ENCODE data around the gene CDH13. TPM values are rescaled to one million over a fixed set of nuclear protein-coding genes. Genes with fewer than 3 reads are reported as not detected.

Gene CDH13
- total RNA-seq, 1 donor: 102 TPM

DNA sequence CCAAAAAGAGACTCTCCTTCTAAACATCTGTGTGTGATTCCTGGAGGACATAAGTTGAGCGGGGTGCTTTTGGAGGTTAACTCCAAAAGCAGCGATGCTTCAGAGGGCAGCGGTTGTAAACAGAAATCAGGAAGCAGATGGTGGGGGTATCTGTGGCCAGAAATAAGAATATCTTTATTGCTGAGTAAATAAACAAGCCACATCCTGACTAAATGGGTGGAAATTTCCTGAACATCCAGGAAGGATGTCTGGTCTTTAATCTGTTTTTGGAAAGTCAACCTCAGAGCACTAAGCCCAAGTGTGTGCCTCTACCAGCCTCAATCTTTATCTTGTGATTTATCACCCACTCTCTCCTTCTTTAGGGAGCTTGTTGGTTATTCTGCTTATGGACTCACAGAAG is 123.3 kb downstream of the CDH13 start:
- H3K4me3 ChIP-seq (ENCODE audit: insufficient read depth, low read length): no peak overlapping the region
- peaks cover 10% of the 10 kb centered on the region for H3K4me1 ChIP-seq (ENCODE audit: insufficient read depth, low read length)
- H4K20me1 ChIP-seq (ENCODE audit: insufficient read depth, low read length): no peaks in the 10 kb centered on the region
- no peaks in the 10 kb centered on the region for H3K27me3 ChIP-seq (ENCODE audit: insufficient read depth, low read length)
- DNase-seq (ENCODE audit: insufficient read length, low spot score, missing footprints): peak; percentile 59
- no peaks in the 10 kb centered on the region for H3K9me3 ChIP-seq (ENCODE audit: low read depth, low read length)
- H2AFZ ChIP-seq (ENCODE audit: low read length): no peak overlapping the region
- TF ChIP-seq, protein P1, sequence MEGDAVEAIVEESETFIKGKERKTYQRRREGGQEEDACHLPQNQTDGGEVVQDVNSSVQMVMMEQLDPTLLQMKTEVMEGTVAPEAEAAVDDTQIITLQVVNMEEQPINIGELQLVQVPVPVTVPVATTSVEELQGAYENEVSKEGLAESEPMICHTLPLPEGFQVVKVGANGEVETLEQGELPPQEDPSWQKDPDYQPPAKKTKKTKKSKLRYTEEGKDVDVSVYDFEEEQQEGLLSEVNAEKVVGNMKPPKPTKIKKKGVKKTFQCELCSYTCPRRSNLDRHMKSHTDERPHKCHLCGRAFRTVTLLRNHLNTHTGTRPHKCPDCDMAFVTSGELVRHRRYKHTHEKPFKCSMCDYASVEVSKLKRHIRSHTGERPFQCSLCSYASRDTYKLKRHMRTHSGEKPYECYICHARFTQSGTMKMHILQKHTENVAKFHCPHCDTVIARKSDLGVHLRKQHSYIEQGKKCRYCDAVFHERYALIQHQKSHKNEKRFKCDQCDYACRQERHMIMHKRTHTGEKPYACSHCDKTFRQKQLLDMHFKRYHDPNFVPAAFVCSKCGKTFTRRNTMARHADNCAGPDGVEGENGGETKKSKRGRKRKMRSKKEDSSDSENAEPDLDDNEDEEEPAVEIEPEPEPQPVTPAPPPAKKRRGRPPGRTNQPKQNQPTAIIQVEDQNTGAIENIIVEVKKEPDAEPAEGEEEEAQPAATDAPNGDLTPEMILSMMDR (IDR thresholded peaks at IDR 0.05; ENCODE audit: extremely low read depth, low read depth, low read length): no peak
- no peaks in the 10 kb centered on the region for H3K36me3 ChIP-seq (ENCODE audit: insufficient read depth, low read length)
- H3K4me2 ChIP-seq (ENCODE audit: insufficient read depth, low read length): no peak overlapping the region
- peaks cover 2% of the 10 kb centered on the region for H3K79me2 ChIP-seq (ENCODE audit: insufficient read depth, low read length)
- H3K27ac ChIP-seq (ENCODE audit: low read depth, low read length): no peak overlapping the region

DNA sequence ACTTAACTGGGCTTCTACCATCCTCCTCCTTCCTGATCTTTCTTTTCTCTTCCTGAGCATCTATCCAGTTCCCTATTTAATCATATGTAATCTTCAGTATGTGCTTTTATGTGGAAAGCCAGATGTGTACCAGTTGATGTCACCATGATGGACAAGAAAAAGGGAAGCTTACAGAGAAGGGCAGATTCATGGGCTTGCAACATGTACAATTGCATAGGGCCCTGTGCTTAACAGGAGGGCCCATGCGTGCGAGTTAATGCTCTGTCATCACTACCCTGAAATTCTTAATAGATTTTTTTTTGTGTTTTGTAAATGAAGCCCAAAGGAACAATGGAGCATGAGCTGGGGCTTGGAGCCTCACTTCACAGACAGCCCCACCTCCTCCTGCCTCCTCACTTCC is 124.3 kb downstream of the CDH13 start:
- Histone ChIP-seq H2AFZ (ENCODE audit: low read length) (no peak overlapping the region), H3K9me3 (ENCODE audit: low read depth, low read length) (no peaks in the 10 kb centered on the region), H3K4me2 (ENCODE audit: insufficient read depth, low read length) (no peak overlapping the region), H3K79me2 (ENCODE audit: insufficient read depth, low read length) (peaks cover 2% of the 10 kb centered on the region), H3K4me3 (ENCODE audit: insufficient read depth, low read length) (no peak overlapping the region), H3K27me3 (ENCODE audit: insufficient read depth, low read length) (no peaks in the 10 kb centered on the region), H4K20me1 (ENCODE audit: insufficient read depth, low read length) (no peaks in the 10 kb centered on the region), H3K4me1 (ENCODE audit: insufficient read depth, low read length) (peaks cover 15% of the 10 kb centered on the region), H3K27ac (ENCODE audit: low read depth, low read length) (no peak overlapping the region), H3K36me3 (ENCODE audit: insufficient read depth, low read length) (no peaks in the 10 kb centered on the region)
- no peak for DNase-seq (ENCODE audit: insufficient read length, low spot score, missing footprints)
- TF ChIP-seq, protein P1 (IDR thresholded peaks at IDR 0.05; ENCODE audit: extremely low read depth, low read depth, low read length): no peak

- no peaks in the 10 kb centered on the region for H3K36me3 ChIP-seq (ENCODE audit: insufficient read depth, low read length)
- H3K4me1 ChIP-seq (ENCODE audit: insufficient read depth, low read length): peaks cover 25% of the 10 kb centered on the region
- no peak overlapping the region for H3K4me2 ChIP-seq (ENCODE audit: insufficient read depth, low read length)
- H2AFZ ChIP-seq (ENCODE audit: low read length): no peak overlapping the region
- no peaks in the 10 kb centered on the region for H3K27me3 ChIP-seq (ENCODE audit: insufficient read depth, low read length)
- H3K9me3 ChIP-seq (ENCODE audit: low read depth, low read length): no peaks in the 10 kb centered on the region
- no peak overlapping the region for H3K27ac ChIP-seq (ENCODE audit: low read depth, low read length)
- TF ChIP-seq, protein P1 (IDR thresholded peaks at IDR 0.05; ENCODE audit: extremely low read depth, low read depth, low read length): no peak
- H3K79me2 ChIP-seq (ENCODE audit: insufficient read depth, low read length): peaks cover 7% of the 10 kb centered on the region
- no peaks in the 10 kb centered on the region for H4K20me1 ChIP-seq (ENCODE audit: insufficient read depth, low read length)
- DNase-seq (ENCODE audit: insufficient read length, low spot score, missing footprints): no peak
- no peak overlapping the region for H3K4me3 ChIP-seq (ENCODE audit: insufficient read depth, low read length)
Measured at GRCh38 chr16:82752172-82752571, 125.4 kb downstream of the CDH13 start.

- no peaks in the 10 kb centered on the region for H3K27me3 ChIP-seq (ENCODE audit: insufficient read depth, low read length)
- H2AFZ ChIP-seq (ENCODE audit: low read length): no peak overlapping the region
- peaks cover 13% of the 10 kb centered on the region for H3K79me2 ChIP-seq (ENCODE audit: insufficient read depth, low read length)
- peaks cover 21% of the 10 kb centered on the region for H3K4me1 ChIP-seq (ENCODE audit: insufficient read depth, low read length)
- H3K9me3 ChIP-seq (ENCODE audit: low read depth, low read length): no peaks in the 10 kb centered on the region
- H3K36me3 ChIP-seq (ENCODE audit: insufficient read depth, low read length): no peaks in the 10 kb centered on the region
- no peak overlapping the region for H3K4me2 ChIP-seq (ENCODE audit: insufficient read depth, low read length)
- no peak for DNase-seq (ENCODE audit: insufficient read length, low spot score, missing footprints)
- no peak overlapping the region for H3K4me3 ChIP-seq (ENCODE audit: insufficient read depth, low read length)
- no peak overlapping the region for H3K27ac ChIP-seq (ENCODE audit: low read depth, low read length)
- TF ChIP-seq, protein P1 (IDR thresholded peaks at IDR 0.05; ENCODE audit: extremely low read depth, low read depth, low read length): no peak
- no peaks in the 10 kb centered on the region for H4K20me1 ChIP-seq (ENCODE audit: insufficient read depth, low read length)
Measured at GRCh38 chr16:82753821-82754220, 127.1 kb downstream of the CDH13 start.
